GM20000 (cell line): Measurements from ENCODE around the gene FETUB.

Experiments used
- DNase-seq: peaks from one replicate; pipeline ENCODE4 v3.0.0; 2012; ENCODE audit warnings: low spot score
- TF ChIP-seq, protein P1 (sequence below): IDR thresholded peaks from 2 replicates; pipeline ENCODE4 v1.5.1; 2012; ENCODE audit warnings: mild to moderate bottlenecking, control low read depth; ENCODE audit errors: extremely low read depth, missing control alignments

FETUB gene

DNA sequence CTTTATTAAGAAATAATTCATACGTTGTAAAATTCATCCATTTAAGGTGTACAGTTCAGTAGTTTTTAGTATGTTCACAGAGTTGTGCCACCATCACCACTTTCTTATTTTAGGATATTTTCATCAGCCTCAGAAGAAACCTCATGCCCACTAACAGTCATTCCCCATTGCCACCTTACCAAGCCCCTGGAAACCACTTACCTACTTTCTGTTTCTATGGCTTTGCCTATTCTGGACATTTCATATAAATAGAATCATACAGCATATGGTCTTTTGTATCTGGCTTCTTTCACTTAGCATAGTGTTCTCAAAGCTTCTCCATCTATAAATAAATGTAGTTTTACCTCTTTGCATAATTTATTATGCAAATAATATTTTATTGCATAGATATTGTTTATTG lies 6.6 kb downstream of the FETUB start:
- TF ChIP-seq, protein P1, sequence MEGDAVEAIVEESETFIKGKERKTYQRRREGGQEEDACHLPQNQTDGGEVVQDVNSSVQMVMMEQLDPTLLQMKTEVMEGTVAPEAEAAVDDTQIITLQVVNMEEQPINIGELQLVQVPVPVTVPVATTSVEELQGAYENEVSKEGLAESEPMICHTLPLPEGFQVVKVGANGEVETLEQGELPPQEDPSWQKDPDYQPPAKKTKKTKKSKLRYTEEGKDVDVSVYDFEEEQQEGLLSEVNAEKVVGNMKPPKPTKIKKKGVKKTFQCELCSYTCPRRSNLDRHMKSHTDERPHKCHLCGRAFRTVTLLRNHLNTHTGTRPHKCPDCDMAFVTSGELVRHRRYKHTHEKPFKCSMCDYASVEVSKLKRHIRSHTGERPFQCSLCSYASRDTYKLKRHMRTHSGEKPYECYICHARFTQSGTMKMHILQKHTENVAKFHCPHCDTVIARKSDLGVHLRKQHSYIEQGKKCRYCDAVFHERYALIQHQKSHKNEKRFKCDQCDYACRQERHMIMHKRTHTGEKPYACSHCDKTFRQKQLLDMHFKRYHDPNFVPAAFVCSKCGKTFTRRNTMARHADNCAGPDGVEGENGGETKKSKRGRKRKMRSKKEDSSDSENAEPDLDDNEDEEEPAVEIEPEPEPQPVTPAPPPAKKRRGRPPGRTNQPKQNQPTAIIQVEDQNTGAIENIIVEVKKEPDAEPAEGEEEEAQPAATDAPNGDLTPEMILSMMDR = no peak
- DNase-seq = no peak

DNA sequence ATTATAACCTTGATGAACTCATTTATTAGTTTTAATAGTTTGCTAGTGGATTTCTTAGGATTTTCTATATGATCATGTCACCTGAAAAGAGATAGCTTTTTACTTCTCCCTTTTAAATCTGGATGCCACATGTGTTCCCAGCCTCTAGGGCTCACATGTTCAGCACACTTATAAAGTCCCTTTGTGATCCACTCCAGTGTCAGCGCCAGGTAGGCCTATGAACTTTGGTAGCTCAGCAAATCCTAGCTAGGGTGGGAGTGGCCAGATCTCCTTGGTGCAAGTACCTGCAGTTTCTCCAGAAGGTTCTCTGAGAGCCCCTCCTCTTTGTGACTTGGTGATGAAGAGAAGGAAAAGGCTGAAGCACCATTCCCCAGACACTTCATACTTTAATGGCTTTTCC lies 8.7 kb downstream of the FETUB start:
- TF ChIP-seq, protein P1 = no peak
- DNase-seq = no peak

DNA sequence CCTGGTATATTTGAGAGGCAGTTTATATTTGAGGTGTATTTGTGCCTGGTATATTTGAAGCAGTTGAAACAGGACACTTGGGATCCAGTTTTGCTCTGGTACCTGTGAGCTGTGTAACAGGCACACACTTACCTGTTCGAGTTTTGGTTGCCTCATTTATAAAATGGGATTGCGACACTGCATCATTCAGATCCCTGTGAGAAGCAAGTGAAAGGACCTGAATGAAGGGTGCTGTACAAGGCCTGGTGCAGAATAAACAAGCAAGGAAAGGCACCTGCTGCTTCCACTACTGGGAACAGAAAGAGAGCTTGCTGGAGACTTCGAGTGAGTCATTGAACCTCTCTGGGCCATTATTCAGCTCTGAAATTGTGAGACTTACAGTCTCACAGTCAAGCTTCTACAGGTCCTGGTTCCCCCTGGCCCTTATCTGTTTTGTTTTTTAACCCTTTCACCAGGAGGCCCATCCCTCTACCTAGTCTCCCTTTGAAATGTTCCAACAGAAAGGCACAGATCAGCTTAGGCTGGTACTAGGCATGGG lies 11.5 kb downstream of the FETUB start:
- DNase-seq = no peak
- TF ChIP-seq, protein P1 = no peak

DNA sequence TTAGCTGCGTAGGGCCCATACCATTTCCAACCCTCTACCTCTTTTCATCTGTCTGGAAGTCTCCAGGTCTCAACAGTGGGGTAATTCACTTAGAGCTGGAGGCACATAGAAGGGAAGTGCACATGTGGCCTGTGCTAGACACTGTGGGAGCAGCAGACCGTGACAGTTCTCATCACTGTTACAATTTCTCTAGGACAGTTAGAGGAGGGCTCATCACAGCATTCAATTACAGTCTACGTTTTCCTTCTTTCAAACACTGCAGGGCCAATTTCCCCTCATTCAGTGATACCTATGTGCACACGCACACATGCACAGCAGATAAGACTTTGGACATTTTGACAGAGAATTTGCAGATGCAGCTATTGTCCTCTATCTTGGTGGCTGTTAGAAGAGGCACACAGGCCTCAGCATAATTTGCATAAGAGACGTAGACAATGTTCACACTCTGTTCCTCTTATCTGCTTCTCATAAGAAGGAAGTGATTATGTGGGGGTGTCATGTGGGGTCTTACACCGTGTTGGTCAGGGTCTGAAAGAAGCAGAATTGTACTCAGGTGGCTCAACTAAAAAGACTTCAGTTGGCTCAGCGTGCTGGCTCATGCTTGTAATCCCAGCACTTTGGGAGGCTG lies 13.0 kb downstream of the FETUB start:
- TF ChIP-seq, protein P1 = no peak
- peak; percentile 54 for DNase-seq

DNA sequence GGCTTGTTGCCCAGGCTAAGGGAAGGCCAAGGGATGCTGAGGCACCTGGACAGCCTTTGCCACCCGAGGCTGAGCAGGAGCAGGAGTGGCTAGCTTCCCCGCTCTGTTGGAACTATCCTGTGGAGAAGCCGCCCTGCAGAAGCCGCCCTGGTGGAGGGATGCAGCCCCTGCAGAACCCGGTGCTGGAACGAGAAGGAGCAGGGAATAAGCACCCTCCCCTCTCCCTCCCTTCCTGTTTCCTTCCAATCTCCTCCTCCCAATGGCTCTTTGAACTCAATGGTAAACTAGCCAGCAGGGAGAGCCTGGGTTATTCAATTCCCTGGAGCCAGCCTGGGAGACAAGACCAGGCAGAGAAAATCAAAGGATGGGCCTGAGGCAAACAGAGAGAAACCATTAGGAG lies 13.8 kb downstream of the FETUB start:
- DNase-seq = no peak
- TF ChIP-seq, protein P1 = no peak

DNA sequence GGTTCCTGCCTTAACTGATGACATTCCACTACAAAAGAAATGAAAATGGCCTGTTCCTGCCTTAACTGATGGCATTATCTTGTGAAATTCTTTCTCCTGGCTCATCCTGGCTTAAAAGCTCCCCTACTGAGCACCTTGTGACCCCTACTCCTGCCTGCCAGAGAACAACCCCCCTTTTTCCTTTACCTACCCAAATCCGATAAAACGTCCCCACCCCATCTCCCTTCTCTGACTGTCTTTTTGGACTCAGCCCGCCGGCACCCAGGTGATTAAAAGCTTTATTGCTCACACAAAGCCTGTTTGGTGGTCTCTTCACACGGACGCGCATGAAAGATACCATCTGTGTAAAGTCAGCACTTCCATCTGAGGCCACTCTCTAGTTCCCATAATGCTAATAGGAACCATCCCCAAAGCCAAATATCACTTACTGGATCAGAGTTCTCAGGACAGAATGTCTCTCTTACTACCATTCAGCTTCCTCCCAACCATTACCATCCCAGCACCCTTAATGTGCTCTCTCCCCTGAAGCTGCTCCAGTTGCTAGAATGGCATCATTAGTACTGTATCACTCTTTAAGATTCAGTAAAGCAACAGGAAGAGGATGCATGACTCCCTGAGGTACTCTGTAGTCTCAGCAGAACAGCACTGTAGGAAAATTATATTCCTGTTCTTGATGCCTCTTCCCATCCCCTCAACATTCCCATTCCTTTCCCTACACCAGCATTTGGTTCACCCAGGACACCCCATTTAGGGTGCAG lies 23.3 kb downstream of the FETUB start:
- DNase-seq = no peak

DNA sequence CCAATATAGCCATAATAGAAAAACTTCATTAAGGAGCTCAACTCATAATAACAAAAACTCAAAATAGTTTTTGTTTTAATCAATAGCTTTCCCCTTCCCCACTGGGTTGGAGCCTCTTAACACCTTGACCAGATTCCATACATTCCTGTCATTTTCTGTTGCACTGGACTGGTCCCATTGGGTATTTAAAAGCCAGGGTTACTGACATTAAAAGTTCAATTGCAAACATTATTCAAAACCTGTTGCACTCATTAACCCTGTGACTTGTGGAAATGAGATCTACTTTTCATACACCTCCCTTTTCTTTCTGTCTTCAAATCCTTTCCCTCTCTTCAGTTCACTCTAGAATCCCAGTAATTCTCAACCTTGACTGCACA lies 23.9 kb downstream of the FETUB start:
- DNase-seq = no peak
- TF ChIP-seq, protein P1 = no peak

More for the DNA sequence above, 23.3 kb downstream of the FETUB start:
- TF ChIP-seq, protein P1 = no peak
